Lower lobe of right lung (tissue), 2 donors: ENCODE measurements around the gene PLEKHA6. TPM values are rescaled to one million over a fixed set of nuclear protein-coding genes. Genes with fewer than 3 reads are reported as not detected.

Experiments used
- ATAC-seq, 2 donors: fragments of 200-7000 bp; cut with Tn5 transposase; one replicate each; pipeline ENCODE4 v1.9.1; 2020 to 2022; ENCODE audit warnings: mild to moderate bottlenecking in 2 of 2, moderate library complexity in 2 of 2
- DNase-seq: peaks from one replicate; pipeline ENCODE4 v3.0.0-alpha.2; 2020
- H3K27ac ChIP-seq: fragments of 200-600 bp; one replicate; pipeline ENCODE4 v1.8.0; 2022
- H3K27me3 ChIP-seq: fragments of 200-600 bp; one replicate; pipeline ENCODE4 v1.8.0; 2022; ENCODE audit warnings: low read depth
- H3K36me3 ChIP-seq: fragments of 200-600 bp; one replicate; pipeline ENCODE4 v1.8.0; 2022; ENCODE audit warnings: mild to moderate bottlenecking
- H3K4me1 ChIP-seq: fragments of 200-600 bp; one replicate; pipeline ENCODE4 v1.8.0; 2022
- H3K4me3 ChIP-seq: fragments of 200-600 bp; one replicate; pipeline ENCODE4 v1.8.0; 2022; ENCODE audit warnings: mild to moderate bottlenecking
- H3K9me3 ChIP-seq: fragments of 200-600 bp; one replicate; pipeline ENCODE4 v1.8.0; 2022
- intact Hi-C: fragments of 100-400 bp; cut with DNase I; formaldehyde crosslinking; loops from one replicate; pipeline ENCODE4 v1.11.0; 2022
- total RNA-seq: library from RNA; stranded (reverse); fragmentation: NEBNext Ultra II Directional; extraction: Animal tissue kit (Norgen Biotek cat#: 25700); gene quantifications from one replicate; pipeline ENCODE4 v1.2.1, GENCODE V29; 2021
- TF ChIP-seq, protein P1 (sequence below): fragments of 200-600 bp; IDR thresholded peaks from one replicate; pipeline ENCODE4 v1.8.0; 2022; ENCODE audit warnings: antibody characterized with exemption, mild to moderate bottlenecking
- donor health status: DM: no; HTN: yes; CAD: no; lungs with severe emphysema.

PLEKHA6 gene
- total RNA-seq, 1 donor from 2014 or later: 7.6 TPM

DNA sequence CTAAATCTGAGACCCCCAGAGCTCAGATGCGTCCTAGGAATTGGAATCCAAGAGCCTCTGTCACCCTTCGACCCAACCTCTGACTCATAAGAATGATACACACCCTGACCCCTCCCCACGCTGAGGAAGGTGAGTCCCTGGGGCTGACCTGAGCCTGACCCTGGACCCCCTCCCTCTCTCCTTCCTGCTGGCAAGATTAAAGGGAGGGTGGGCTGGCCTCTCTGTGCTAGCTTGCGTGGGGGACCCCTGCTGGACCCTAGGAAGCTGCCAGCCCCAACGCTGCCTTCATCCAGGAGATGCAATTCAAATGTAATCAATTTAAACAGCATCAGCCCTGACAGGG lies 627 bp downstream of the PLEKHA6 start:
- Histone ChIP-seq H3K9me3 (no peaks in the 10 kb centered on the region), H3K4me1 (peaks cover 17% of the 10 kb centered on the region), H3K4me3 (no peak overlapping the region), H3K27me3 (peaks cover 10% of the 10 kb centered on the region), H3K27ac (no peak overlapping the region), H3K36me3 (no peaks in the 10 kb centered on the region)
- no peak for ATAC-seq
- intact Hi-C loops: no loop called here
- TF ChIP-seq, protein P1, sequence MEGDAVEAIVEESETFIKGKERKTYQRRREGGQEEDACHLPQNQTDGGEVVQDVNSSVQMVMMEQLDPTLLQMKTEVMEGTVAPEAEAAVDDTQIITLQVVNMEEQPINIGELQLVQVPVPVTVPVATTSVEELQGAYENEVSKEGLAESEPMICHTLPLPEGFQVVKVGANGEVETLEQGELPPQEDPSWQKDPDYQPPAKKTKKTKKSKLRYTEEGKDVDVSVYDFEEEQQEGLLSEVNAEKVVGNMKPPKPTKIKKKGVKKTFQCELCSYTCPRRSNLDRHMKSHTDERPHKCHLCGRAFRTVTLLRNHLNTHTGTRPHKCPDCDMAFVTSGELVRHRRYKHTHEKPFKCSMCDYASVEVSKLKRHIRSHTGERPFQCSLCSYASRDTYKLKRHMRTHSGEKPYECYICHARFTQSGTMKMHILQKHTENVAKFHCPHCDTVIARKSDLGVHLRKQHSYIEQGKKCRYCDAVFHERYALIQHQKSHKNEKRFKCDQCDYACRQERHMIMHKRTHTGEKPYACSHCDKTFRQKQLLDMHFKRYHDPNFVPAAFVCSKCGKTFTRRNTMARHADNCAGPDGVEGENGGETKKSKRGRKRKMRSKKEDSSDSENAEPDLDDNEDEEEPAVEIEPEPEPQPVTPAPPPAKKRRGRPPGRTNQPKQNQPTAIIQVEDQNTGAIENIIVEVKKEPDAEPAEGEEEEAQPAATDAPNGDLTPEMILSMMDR: no peak
- DNase-seq: no peak

DNA sequence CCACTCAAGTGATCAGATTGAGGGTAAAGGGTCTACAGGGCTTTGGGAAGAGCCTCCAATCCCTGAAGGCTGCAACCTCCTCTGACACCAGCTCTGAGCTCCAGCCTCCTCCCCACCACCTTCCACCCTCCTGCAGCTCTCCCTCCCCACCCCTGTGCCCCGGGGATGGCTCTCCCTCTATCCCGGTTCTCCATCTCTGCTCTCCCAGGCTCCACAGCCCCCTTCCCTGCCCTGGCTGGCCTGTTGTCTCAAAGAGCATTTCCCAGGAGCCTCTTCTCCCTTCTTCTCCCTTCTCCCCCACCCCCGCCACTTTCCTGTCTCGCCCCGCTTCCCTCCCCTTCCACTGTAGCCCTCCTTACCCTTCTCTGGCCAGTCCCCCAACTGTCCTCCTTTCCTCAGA lies 1.1 kb downstream of the PLEKHA6 start:
- Histone ChIP-seq H3K4me3 (no peak overlapping the region), H3K36me3 (no peaks in the 10 kb centered on the region), H3K9me3 (no peaks in the 10 kb centered on the region), H3K27ac (no peak overlapping the region), H3K4me1 (peaks cover 12% of the 10 kb centered on the region), H3K27me3 (peaks cover 10% of the 10 kb centered on the region)
- intact Hi-C loops: no loop called here
- no peak for ATAC-seq
- DNase-seq: no peak
- TF ChIP-seq, protein P1: no peak

- TF ChIP-seq, protein P1: no peak
- intact Hi-C loops: no loop called here
- ATAC-seq: peak; percentile 30 to 34
- Histone ChIP-seq H3K27ac (no peak overlapping the region), H3K36me3 (no peaks in the 10 kb centered on the region), H3K4me3 (no peak overlapping the region), H3K27me3 (peaks cover 10% of the 10 kb centered on the region), H3K4me1 (peaks cover 6% of the 10 kb centered on the region), H3K9me3 (no peaks in the 10 kb centered on the region)
- DNase-seq: no peak
Observed at GRCh38 chr1:204357551-204358490, 1.9 kb downstream of the PLEKHA6 start.

- no peaks in the 10 kb centered on the region for H3K9me3 ChIP-seq
- H3K27me3 ChIP-seq: peaks cover 10% of the 10 kb centered on the region
- H3K27ac ChIP-seq: no peak overlapping the region
- no peak for DNase-seq
- TF ChIP-seq, protein P1: no peak
- H3K4me1 ChIP-seq: peaks cover 6% of the 10 kb centered on the region
- no peak overlapping the region for H3K4me3 ChIP-seq
- ATAC-seq: no peak
- no peaks in the 10 kb centered on the region for H3K36me3 ChIP-seq
- intact Hi-C loops: no loop called here
Observed at GRCh38 chr1:204356997-204357396, 2.7 kb downstream of the PLEKHA6 start.

GRCh38 chr1:204355913-204356312 lies 3.8 kb downstream of the PLEKHA6 start:
- TF ChIP-seq, protein P1: no peak
- Histone ChIP-seq H3K4me1 (peaks cover 6% of the 10 kb centered on the region), H3K27ac (no peak overlapping the region), H3K36me3 (no peaks in the 10 kb centered on the region), H3K27me3 (peaks cover 10% of the 10 kb centered on the region), H3K9me3 (no peaks in the 10 kb centered on the region), H3K4me3 (no peak overlapping the region)
- DNase-seq (no peak), ATAC-seq (no peak)
- intact Hi-C loops: no loop called here
